ENCODE results near the gene ATRX. TPM values are rescaled to one million over a fixed set of nuclear protein-coding genes. Genes with fewer than 3 reads are reported as not detected.

Gene ATRX
- total RNA-seq, 1 experiment from 2014 or later: 85.8 TPM

DNA sequence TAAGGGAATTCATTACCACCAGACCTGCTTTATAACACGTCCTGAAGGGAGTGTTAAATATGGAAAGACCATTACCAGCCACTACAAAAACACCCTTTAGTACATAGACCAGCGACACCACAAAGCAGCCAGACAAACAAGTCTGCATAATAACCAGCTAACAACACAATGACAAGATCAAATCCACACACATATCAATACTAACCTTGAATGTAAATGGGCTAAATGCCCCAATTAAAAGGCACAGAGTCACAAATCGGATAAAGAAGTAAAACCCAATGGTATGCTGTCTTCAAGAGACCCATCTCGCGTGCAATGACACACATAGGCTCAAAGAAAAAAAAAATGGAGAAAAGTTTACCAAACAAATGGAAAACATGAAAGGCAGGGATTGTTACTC lies 302.0 kb downstream of the ATRX start:
- Histone ChIP-seq H3K27me3 (ENCODE audit: control insufficient read depth, insufficient read depth, low read length) (no peaks in the 10 kb centered on the region), H3K4me3 (ENCODE audit: low read depth in 2 of 2, low read length in 2 of 2) (no peak overlapping the region), H3K27ac (ENCODE audit: low read length) (no peak overlapping the region), H3K9me3 (ENCODE audit: control insufficient read depth, insufficient read depth, low read depth, low read length) (no peaks in the 10 kb centered on the region), H3K4me1 (ENCODE audit: control insufficient read depth, insufficient read depth, low read length) (no peaks in the 10 kb centered on the region), H3K36me3 (ENCODE audit: control insufficient read depth, insufficient read depth, low read length) (no peaks in the 10 kb centered on the region)
- ChIA-PET CTCF (no interaction called here), POLR2A (no interaction called here)
- DNase-seq (ENCODE audit: low read depth, low spot score): no peak
- TF ChIP-seq, protein P1, sequence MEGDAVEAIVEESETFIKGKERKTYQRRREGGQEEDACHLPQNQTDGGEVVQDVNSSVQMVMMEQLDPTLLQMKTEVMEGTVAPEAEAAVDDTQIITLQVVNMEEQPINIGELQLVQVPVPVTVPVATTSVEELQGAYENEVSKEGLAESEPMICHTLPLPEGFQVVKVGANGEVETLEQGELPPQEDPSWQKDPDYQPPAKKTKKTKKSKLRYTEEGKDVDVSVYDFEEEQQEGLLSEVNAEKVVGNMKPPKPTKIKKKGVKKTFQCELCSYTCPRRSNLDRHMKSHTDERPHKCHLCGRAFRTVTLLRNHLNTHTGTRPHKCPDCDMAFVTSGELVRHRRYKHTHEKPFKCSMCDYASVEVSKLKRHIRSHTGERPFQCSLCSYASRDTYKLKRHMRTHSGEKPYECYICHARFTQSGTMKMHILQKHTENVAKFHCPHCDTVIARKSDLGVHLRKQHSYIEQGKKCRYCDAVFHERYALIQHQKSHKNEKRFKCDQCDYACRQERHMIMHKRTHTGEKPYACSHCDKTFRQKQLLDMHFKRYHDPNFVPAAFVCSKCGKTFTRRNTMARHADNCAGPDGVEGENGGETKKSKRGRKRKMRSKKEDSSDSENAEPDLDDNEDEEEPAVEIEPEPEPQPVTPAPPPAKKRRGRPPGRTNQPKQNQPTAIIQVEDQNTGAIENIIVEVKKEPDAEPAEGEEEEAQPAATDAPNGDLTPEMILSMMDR (IDR thresholded peaks at IDR 0.05): no peak
- TF ChIP-seq SIN3A (IDR thresholded peaks at IDR 0.05; ENCODE audit: borderline replicate concordance, insufficient read depth, low read depth, low read length) (no peak), POLR2AphosphoS5 (IDR thresholded peaks at IDR 0.05; ENCODE audit: low read depth, low read length) (no peak), TCF7L2 (IDR thresholded peaks at IDR 0.05; ENCODE audit: low read depth, low read length) (no peak)
- TF ChIP-seq, protein P2, sequence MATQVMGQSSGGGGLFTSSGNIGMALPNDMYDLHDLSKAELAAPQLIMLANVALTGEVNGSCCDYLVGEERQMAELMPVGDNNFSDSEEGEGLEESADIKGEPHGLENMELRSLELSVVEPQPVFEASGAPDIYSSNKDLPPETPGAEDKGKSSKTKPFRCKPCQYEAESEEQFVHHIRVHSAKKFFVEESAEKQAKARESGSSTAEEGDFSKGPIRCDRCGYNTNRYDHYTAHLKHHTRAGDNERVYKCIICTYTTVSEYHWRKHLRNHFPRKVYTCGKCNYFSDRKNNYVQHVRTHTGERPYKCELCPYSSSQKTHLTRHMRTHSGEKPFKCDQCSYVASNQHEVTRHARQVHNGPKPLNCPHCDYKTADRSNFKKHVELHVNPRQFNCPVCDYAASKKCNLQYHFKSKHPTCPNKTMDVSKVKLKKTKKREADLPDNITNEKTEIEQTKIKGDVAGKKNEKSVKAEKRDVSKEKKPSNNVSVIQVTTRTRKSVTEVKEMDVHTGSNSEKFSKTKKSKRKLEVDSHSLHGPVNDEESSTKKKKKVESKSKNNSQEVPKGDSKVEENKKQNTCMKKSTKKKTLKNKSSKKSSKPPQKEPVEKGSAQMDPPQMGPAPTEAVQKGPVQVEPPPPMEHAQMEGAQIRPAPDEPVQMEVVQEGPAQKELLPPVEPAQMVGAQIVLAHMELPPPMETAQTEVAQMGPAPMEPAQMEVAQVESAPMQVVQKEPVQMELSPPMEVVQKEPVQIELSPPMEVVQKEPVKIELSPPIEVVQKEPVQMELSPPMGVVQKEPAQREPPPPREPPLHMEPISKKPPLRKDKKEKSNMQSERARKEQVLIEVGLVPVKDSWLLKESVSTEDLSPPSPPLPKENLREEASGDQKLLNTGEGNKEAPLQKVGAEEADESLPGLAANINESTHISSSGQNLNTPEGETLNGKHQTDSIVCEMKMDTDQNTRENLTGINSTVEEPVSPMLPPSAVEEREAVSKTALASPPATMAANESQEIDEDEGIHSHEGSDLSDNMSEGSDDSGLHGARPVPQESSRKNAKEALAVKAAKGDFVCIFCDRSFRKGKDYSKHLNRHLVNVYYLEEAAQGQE (IDR thresholded peaks at IDR 0.05; ENCODE audit: insufficient read depth in 1 of 2, low read depth in 2 of 2, low read length in 1 of 2): no peak
- ATAC-seq: no peak
- BruUV-seq (replicated peaks): no TSS peak
- intact Hi-C loops (cut with micrococcal nuclease; ENCODE audit: unreplicated experiment) (no loop called here), in situ Hi-C loops (cut with HindIII; ENCODE audit: low pct_unique_long_range_greater_than_20kb, low sequenced_read_pairs) (no loop called here)

DNA sequence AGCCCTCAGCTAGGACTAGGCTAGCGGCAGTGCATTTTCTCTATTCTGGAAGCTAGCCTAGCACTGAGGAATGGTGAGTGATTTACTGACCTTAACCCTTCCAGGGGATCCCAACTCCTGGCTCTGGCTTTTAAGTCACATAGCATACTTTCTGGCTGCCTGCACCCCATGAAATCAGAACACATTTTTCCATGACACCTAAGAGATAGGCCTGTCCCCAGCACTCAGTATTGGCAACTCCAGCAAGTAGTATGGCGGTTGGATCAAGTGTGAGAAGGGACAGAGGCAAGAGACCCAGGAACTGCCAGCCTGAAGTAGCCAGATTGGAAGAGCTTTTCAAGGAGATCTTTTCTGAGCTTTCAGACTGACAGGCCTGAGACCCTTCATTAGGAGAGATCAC lies 330.6 kb downstream of the ATRX start:
- Histone ChIP-seq H3K27ac (ENCODE audit: low read length) (no peak overlapping the region), H3K27me3 (ENCODE audit: control insufficient read depth, insufficient read depth, low read length) (no peaks in the 10 kb centered on the region), H3K4me1 (ENCODE audit: control insufficient read depth, insufficient read depth, low read length) (no peaks in the 10 kb centered on the region), H3K36me3 (ENCODE audit: control insufficient read depth, insufficient read depth, low read length) (no peaks in the 10 kb centered on the region), H3K4me3 (ENCODE audit: low read depth in 2 of 2, low read length in 2 of 2) (no peak overlapping the region), H3K9me3 (ENCODE audit: control insufficient read depth, insufficient read depth, low read depth, low read length) (no peaks in the 10 kb centered on the region)
- no peak for ATAC-seq
- no peak for DNase-seq (ENCODE audit: low read depth, low spot score)
- CTCF ChIA-PET: no interaction called here
- TF ChIP-seq, protein P2 (IDR thresholded peaks at IDR 0.05; ENCODE audit: insufficient read depth in 1 of 2, low read depth in 2 of 2, low read length in 1 of 2): no peak
- TF ChIP-seq POLR2AphosphoS5 (IDR thresholded peaks at IDR 0.05; ENCODE audit: low read depth, low read length) (no peak), TCF7L2 (IDR thresholded peaks at IDR 0.05; ENCODE audit: low read depth, low read length) (no peak)
- TF ChIP-seq, protein P1 (IDR thresholded peaks at IDR 0.05): no peak
- in situ Hi-C loops (cut with HindIII; ENCODE audit: low pct_unique_long_range_greater_than_20kb, low sequenced_read_pairs): no loop called here
- intact Hi-C loops (cut with micrococcal nuclease; ENCODE audit: unreplicated experiment): no loop called here
- POLR2A ChIA-PET: no interaction called here
- no TSS peak for BruUV-seq (replicated peaks)

Other genes with a start within 250 kb of the ATRX start
- 60.0 TPM for gene MAGT1, start 109.2 kb upstream of the ATRX start, total RNA-seq (2021; ENCODE audit: unreplicated experiment)
- gene COX7B, start 113.3 kb upstream of the ATRX start, total RNA-seq (2021; ENCODE audit: unreplicated experiment): 352 TPM
- 13.5 TPM for gene ATP7A, start 124.5 kb upstream of the ATRX start, total RNA-seq (2021; ENCODE audit: unreplicated experiment)
- gene PGAM4, start 183.4 kb upstream of the ATRX start, total RNA-seq (2021; ENCODE audit: unreplicated experiment): not detected

Data from Panc1 (cell line).